ENCODE measurements around the gene TMEM184C.

The TMEM184C gene

DNA sequence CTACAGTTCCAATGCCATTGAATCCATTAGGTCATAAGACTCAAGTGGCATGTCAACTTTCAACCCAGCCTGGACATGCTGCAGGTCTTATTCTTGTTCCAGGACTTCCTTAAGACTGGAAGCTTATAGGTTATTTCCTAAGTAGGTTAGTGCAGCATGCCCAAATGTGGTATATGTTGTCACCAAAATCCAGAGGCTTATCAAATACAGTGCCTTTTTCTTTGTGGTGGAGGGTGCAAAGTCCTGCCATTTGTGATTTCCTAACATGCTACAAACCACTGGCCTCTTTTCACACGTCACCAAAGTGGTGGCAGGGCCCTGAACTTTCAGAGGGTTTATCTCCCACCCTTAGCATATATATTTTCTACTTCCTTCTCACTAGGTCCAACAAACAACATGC is 9.7 kb upstream of the TMEM184C start:
- H3K36me3 ChIP-seq (ENCODE audit: control insufficient read depth, insufficient read depth, low read length), result no peaks in the 10 kb centered on the region
- H3K9me3 ChIP-seq (ENCODE audit: control insufficient read depth, low read length), result no peaks in the 10 kb centered on the region
- no peak overlapping the region for H3K9ac ChIP-seq (ENCODE audit: low read length)
- H3K4me3 ChIP-seq (ENCODE audit: low read length), result no peak overlapping the region
- H3K4me1 ChIP-seq (ENCODE audit: control insufficient read depth, insufficient read depth, low read length), result no peaks in the 10 kb centered on the region
- no peaks in the 10 kb centered on the region for H3K27me3 ChIP-seq (ENCODE audit: control insufficient read depth, insufficient read depth, low read length)

DNA sequence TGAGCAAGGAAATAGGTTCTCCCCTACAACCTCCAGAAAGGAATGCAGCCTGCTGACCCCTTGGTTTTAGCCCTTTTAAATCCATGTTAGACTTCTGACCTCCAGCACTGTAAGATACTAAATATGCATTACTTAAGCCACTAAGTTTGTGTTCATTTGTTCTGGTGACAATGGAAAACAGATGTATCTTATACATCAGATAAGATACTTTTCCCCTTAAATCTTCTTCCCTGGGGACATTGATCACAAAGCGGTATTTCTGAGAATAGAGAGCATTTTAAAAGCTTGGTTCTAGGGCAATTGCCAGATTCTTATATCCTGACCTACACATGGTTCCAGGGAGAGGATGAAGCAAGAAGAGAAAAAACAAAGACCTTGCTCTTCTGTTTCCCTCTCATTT is 6.5 kb upstream of the TMEM184C start:
- Histone ChIP-seq H3K27me3 (ENCODE audit: control insufficient read depth, insufficient read depth, low read length) (no peaks in the 10 kb centered on the region), H3K36me3 (ENCODE audit: control insufficient read depth, insufficient read depth, low read length) (no peaks in the 10 kb centered on the region), H3K9ac (ENCODE audit: low read length) (no peak overlapping the region), H3K4me1 (ENCODE audit: control insufficient read depth, insufficient read depth, low read length) (no peaks in the 10 kb centered on the region), H3K4me3 (ENCODE audit: low read length) (no peak overlapping the region), H3K9me3 (ENCODE audit: control insufficient read depth, low read length) (no peaks in the 10 kb centered on the region)

DNA sequence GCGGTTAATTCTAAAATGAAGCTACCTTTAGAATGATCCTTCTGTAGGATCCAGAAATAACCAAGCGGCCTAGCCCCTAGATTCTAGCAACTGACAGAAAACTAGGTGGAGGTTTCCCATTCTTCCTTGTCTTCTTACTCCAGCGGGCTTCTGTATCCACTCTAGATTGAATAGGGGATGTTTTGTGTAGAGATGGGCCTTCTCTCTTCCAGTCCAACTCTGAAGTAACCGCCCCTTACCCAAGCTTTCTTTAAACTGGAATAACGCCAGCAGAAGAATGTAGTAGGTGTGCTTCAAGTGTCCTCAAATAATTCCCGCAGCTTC is 386 bp upstream of the TMEM184C start:
- Histone ChIP-seq H3K9ac (ENCODE audit: low read length) (peak overlapping the region; percentile 88), H3K4me3 (ENCODE audit: low read length) (peak overlapping the region; percentile 98), H3K9me3 (ENCODE audit: control insufficient read depth, low read length) (no peaks in the 10 kb centered on the region), H3K4me1 (ENCODE audit: control insufficient read depth, insufficient read depth, low read length) (peaks cover 7% of the 10 kb centered on the region), H3K27me3 (ENCODE audit: control insufficient read depth, insufficient read depth, low read length) (no peaks in the 10 kb centered on the region), H3K36me3 (ENCODE audit: control insufficient read depth, insufficient read depth, low read length) (no peaks in the 10 kb centered on the region)

GRCh38 chr4:147617841-147618691 is 869 bp downstream of the TMEM184C start:
- H3K4me1 ChIP-seq (ENCODE audit: control insufficient read depth, insufficient read depth, low read length), result peaks cover 7% of the 10 kb centered on the region
- H3K36me3 ChIP-seq (ENCODE audit: control insufficient read depth, insufficient read depth, low read length), result no peaks in the 10 kb centered on the region
- no peaks in the 10 kb centered on the region for H3K27me3 ChIP-seq (ENCODE audit: control insufficient read depth, insufficient read depth, low read length)
- peak overlapping the region; percentile 88 for H3K9ac ChIP-seq (ENCODE audit: low read length)
- no peaks in the 10 kb centered on the region for H3K9me3 ChIP-seq (ENCODE audit: control insufficient read depth, low read length)
- peak overlapping the region; percentile 98 for H3K4me3 ChIP-seq (ENCODE audit: low read length)

GRCh38 chr4:147620315-147620714 is 3.1 kb downstream of the TMEM184C start:
- H3K9ac ChIP-seq (ENCODE audit: low read length), result no peak overlapping the region
- H3K4me1 ChIP-seq (ENCODE audit: control insufficient read depth, insufficient read depth, low read length), result peaks cover 7% of the 10 kb centered on the region
- no peaks in the 10 kb centered on the region for H3K9me3 ChIP-seq (ENCODE audit: control insufficient read depth, low read length)
- no peaks in the 10 kb centered on the region for H3K27me3 ChIP-seq (ENCODE audit: control insufficient read depth, insufficient read depth, low read length)
- no peak overlapping the region for H3K4me3 ChIP-seq (ENCODE audit: low read length)
- H3K36me3 ChIP-seq (ENCODE audit: control insufficient read depth, insufficient read depth, low read length), result no peaks in the 10 kb centered on the region

GRCh38 chr4:147625733-147626132 is 8.5 kb downstream of the TMEM184C start:
- Histone ChIP-seq H3K9ac (ENCODE audit: low read length) (no peak overlapping the region), H3K9me3 (ENCODE audit: control insufficient read depth, low read length) (no peaks in the 10 kb centered on the region), H3K36me3 (ENCODE audit: control insufficient read depth, insufficient read depth, low read length) (no peaks in the 10 kb centered on the region), H3K4me3 (ENCODE audit: low read length) (no peak overlapping the region), H3K4me1 (ENCODE audit: control insufficient read depth, insufficient read depth, low read length) (no peaks in the 10 kb centered on the region), H3K27me3 (ENCODE audit: control insufficient read depth, insufficient read depth, low read length) (no peaks in the 10 kb centered on the region)

DNA sequence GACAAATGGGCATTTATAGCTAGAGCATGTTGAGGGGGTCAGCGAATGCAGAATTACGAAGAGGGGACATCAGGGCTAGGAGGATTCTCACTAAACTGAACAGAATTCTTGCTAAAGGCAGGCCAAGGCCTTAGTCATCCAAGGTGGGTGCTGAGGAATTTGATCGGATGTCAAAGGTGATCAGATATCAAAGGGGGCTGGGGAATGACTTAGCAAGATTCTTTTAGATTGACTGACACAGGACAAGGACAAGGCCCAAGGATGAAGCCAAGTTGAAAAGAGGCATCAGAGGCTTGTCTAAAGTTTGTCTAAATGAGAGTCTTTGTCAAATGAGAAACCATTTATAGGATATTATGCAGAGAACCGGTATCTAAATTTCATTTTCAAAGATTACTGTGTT is 9.7 kb downstream of the TMEM184C start:
- Histone ChIP-seq H3K4me1 (ENCODE audit: control insufficient read depth, insufficient read depth, low read length) (no peaks in the 10 kb centered on the region), H3K9ac (ENCODE audit: low read length) (no peak overlapping the region), H3K4me3 (ENCODE audit: low read length) (no peak overlapping the region), H3K9me3 (ENCODE audit: control insufficient read depth, low read length) (no peaks in the 10 kb centered on the region), H3K27me3 (ENCODE audit: control insufficient read depth, insufficient read depth, low read length) (no peaks in the 10 kb centered on the region), H3K36me3 (ENCODE audit: control insufficient read depth, insufficient read depth, low read length) (no peaks in the 10 kb centered on the region)

- H3K36me3 ChIP-seq (ENCODE audit: control insufficient read depth, insufficient read depth, low read length), result no peaks in the 10 kb centered on the region
- H3K9me3 ChIP-seq (ENCODE audit: control insufficient read depth, low read length), result no peaks in the 10 kb centered on the region
- H3K4me1 ChIP-seq (ENCODE audit: control insufficient read depth, insufficient read depth, low read length), result no peaks in the 10 kb centered on the region
- no peak overlapping the region for H3K4me3 ChIP-seq (ENCODE audit: low read length)
- H3K27me3 ChIP-seq (ENCODE audit: control insufficient read depth, insufficient read depth, low read length), result no peaks in the 10 kb centered on the region
- no peak overlapping the region for H3K9ac ChIP-seq (ENCODE audit: low read length)
Measured at GRCh38 chr4:147628415-147628814, 11.2 kb downstream of the TMEM184C start.

- H3K36me3 ChIP-seq (ENCODE audit: control insufficient read depth, insufficient read depth, low read length), result no peaks in the 10 kb centered on the region
- no peaks in the 10 kb centered on the region for H3K4me1 ChIP-seq (ENCODE audit: control insufficient read depth, insufficient read depth, low read length)
- H3K9me3 ChIP-seq (ENCODE audit: control insufficient read depth, low read length), result no peaks in the 10 kb centered on the region
- H3K27me3 ChIP-seq (ENCODE audit: control insufficient read depth, insufficient read depth, low read length), result no peaks in the 10 kb centered on the region
- no peak overlapping the region for H3K9ac ChIP-seq (ENCODE audit: low read length)
- no peak overlapping the region for H3K4me3 ChIP-seq (ENCODE audit: low read length)
Measured at GRCh38 chr4:147629783-147630730, 12.9 kb downstream of the TMEM184C start.

DNA sequence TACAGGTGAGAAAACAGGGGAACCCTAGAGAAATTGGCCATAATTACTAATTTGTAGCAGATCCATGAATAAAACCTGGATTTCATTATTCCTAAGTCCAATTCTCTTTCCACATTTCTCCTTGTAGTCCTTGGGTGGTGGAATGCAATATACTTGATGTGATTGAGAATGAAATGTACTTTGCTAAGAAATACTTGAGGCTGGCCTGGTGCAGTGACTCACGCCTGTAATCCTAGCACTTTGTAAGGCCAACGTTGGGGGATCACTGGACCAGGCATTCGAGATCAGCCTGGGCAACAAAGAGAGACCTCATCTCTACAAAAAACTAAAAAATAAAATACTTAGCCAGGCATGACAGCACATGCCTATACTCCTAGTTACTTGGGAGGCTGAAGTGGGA is 15.9 kb downstream of the TMEM184C start:
- Histone ChIP-seq H3K4me1 (ENCODE audit: control insufficient read depth, insufficient read depth, low read length) (no peaks in the 10 kb centered on the region), H3K4me3 (ENCODE audit: low read length) (no peak overlapping the region), H3K36me3 (ENCODE audit: control insufficient read depth, insufficient read depth, low read length) (no peaks in the 10 kb centered on the region), H3K9ac (ENCODE audit: low read length) (no peak overlapping the region), H3K9me3 (ENCODE audit: control insufficient read depth, low read length) (no peaks in the 10 kb centered on the region), H3K27me3 (ENCODE audit: control insufficient read depth, insufficient read depth, low read length) (no peaks in the 10 kb centered on the region)

DNA sequence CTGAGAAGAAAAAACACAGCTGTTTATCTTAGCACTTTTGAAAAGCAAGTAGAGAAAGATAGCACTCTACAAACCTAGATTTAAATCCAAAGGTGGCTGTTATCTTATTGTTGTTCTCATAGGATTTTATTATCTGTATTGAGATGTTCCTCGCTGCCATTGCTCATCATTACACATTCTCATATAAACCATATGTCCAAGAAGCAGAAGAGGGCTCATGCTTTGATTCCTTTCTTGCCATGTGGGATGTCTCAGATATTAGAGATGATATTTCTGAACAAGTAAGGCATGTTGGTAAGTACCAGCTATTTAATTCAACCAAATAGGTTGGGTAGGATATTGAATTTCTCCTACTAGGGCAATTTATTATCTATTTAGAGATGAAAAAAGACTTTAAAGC is 16.4 kb downstream of the TMEM184C start:
- H3K4me1 ChIP-seq (ENCODE audit: control insufficient read depth, insufficient read depth, low read length), result no peaks in the 10 kb centered on the region
- H3K36me3 ChIP-seq (ENCODE audit: control insufficient read depth, insufficient read depth, low read length), result no peaks in the 10 kb centered on the region
- no peak overlapping the region for H3K9ac ChIP-seq (ENCODE audit: low read length)
- no peaks in the 10 kb centered on the region for H3K27me3 ChIP-seq (ENCODE audit: control insufficient read depth, insufficient read depth, low read length)
- no peak overlapping the region for H3K4me3 ChIP-seq (ENCODE audit: low read length)
- no peaks in the 10 kb centered on the region for H3K9me3 ChIP-seq (ENCODE audit: control insufficient read depth, low read length)

DNA sequence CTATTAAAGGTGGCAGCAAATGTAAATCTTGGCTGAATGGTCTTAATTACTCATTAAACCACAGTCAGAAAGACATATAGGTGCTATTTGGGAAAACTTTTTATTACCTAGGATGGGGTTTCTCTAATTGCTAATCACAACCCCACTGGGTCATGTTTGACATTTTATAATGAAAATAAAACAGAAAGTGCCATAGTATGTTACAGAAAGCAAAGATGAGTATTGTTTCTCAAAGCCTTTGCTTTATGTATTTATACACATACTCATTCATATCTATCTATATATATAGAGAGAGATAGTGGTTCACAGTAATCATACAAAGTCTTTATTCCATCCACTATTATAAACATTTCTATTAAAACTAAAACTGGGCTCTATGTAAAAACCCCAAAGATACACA is 18.2 kb downstream of the TMEM184C start:
- no peaks in the 10 kb centered on the region for H3K36me3 ChIP-seq (ENCODE audit: control insufficient read depth, insufficient read depth, low read length)
- H3K4me1 ChIP-seq (ENCODE audit: control insufficient read depth, insufficient read depth, low read length), result no peaks in the 10 kb centered on the region
- H3K4me3 ChIP-seq (ENCODE audit: low read length), result no peak overlapping the region
- H3K9me3 ChIP-seq (ENCODE audit: control insufficient read depth, low read length), result no peaks in the 10 kb centered on the region
- H3K9ac ChIP-seq (ENCODE audit: low read length), result no peak overlapping the region
- H3K27me3 ChIP-seq (ENCODE audit: control insufficient read depth, insufficient read depth, low read length), result no peaks in the 10 kb centered on the region
